ENCODE measurements around the gene MEIS2.

Gene MEIS2

DNA sequence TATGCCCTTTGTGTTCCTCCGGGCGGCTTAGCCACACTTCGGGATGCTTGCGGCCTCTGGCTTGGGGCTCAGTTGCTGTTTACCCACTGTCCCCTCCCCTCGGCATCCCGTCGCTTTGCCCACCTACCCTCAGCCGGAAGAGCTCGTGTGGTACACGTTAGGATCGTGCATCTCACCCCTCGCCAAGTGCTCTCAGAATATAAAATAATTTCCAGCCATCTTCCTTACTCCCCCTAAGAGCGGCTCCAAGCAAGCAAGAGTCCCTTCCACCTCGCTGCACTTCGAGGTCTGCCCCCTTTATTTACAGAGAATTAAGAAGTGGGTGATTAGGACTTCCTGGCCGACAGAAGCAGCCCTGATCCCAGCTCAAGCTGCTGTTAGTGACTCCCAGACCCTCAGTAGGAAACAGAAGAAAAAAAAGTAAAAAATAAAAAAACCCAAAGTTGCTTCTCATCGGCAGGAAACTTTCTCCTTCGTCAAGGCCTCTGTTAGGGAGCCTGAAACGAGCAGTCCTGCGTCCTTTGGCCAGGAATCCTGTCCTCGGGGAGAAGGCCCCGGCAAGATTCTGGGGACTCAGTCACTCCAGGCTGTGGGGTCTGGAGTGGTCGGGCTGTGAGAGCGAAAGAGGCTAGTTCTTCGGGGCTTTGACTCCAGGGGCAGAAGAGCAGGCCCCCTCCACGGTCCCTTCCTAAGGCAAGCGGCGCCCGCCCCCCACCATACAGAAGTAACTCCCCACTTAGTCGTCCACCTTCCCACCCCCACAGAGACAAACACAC lies 3.0 kb downstream of the MEIS2 start:
- DNase-seq, result no peak

DNA sequence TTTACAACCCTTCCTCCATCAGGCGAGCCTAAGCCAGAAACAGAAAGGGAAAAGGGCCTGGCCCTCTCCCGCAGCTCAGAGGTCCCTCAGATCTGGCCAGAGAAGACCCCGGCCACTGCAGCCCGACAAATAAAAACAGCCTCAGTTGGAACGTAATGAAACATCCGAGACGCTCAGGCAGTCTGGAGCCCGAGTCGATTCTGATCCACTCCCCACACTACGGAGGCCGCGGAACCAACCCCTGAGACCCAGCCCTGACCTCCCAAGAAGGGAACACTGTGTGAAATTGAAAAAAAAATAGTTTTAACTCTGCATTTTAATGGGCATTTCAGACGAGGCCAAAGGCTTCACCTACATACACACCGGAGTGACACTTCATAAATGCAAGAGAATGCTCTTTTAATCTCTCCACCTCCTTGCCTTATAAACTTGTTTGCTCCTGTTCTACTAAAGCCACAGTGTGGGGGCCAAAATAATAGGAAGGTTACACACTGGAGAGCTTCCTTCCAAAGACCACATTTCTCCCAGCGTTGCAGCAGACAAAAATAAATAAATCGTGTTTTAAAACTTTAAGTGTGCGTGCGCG lies 3.7 kb downstream of the MEIS2 start:
- no peak for DNase-seq

DNA sequence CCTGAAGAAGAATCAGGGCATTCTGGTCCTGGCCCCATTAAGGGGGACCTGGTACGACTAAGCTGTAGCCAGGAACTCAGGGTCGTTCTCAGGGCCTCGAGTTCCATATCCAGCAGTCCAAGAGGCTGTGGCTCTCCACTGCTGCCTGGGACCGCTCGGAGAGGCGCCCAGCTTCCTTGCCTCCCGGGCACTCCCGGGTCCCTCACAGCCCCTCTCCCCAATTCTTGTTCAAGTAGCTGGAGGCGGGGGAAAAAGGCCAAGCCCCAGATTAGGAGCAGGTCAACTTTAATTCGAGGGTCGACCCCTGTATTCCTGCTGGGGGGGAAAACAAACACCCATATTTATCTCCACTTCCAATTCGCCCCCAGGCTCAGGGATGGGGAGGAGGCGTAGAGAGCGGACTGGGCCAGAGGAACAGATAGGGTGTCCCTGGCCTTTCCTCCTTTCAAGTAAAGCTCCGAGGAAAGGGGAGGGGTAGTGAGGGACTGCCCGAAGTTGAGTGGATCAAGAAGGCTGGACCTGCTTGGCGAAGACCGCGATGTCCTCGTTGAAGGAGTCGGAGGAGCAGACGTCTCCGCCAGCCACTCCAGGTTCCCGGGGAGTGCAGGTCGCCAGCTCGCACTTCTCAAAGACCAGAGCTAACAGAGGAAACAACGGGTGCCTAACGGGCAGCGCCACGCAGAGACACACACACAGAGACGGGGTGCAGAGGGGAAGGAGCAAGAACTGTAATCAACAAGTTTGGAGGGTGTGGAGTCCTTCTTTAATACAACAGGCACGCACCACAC lies 4.4 kb downstream of the MEIS2 start:
- DNase-seq, result no peak

DNA sequence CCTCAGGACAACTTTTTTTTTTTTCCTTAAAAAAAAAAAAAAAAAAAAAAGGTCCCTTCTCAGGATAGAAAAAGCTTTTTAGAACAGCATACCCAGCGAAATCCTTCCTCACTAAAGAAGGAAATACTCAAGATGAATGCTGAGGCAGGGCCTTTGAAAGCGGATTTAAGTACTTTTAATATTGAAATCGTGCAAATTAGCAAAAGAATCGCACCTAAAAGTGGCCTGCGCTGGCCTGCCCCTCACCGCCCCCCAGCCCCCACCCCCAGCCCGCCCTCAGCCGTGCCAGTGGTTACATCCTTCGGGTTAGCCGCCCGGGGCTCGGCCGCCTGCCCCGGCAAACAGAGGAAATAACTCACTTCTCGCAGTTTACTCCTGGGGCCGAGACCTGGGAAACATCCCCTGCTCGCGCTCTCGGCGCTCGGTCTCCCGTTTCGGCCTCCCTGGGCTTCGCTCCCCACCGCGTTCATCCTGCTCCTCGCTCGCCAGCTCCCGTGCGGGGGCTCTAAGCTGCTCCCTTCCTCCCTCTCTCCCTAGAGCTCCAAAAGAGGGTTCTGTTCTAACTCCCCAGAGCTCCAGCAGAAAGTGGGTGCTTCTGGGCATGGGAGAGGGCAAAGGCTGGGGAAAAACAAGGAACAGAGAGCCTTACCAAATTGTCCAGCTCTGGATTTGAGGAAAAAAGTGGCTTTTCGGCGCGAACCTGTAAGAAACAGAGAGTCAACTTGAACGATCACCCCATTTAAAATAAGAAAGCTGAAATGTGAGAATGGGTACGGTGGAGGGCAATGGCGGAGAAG lies 5.2 kb downstream of the MEIS2 start:
- no peak for DNase-seq

DNA sequence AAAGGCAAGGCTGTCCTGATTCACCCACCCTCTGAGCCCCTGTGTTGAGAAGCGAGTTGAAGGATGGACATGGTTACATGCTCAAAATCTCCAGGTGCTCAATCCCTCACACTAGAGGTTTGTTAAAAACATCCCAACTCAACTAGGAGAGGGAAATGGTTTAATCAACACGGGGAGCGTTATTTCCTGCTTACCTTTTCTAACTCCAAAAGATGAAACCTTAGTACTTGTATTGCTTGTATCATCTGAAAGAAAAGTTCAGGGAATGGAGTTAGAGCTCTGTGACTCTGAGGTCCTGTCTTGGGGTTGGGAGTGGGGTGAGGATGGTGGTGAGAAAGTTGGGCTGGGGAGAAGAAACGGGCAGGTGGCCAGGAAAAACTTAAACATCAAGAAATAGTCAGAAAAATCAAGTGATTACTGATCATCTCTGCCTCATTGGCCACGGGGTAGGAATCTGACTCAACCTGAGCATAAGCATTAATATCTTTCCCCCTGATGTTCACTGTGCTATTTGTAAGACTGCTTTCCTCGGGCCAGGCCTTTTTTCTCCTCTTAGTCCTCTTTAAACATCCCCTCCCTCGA lies 5.9 kb downstream of the MEIS2 start:
- DNase-seq, result no peak

DNA sequence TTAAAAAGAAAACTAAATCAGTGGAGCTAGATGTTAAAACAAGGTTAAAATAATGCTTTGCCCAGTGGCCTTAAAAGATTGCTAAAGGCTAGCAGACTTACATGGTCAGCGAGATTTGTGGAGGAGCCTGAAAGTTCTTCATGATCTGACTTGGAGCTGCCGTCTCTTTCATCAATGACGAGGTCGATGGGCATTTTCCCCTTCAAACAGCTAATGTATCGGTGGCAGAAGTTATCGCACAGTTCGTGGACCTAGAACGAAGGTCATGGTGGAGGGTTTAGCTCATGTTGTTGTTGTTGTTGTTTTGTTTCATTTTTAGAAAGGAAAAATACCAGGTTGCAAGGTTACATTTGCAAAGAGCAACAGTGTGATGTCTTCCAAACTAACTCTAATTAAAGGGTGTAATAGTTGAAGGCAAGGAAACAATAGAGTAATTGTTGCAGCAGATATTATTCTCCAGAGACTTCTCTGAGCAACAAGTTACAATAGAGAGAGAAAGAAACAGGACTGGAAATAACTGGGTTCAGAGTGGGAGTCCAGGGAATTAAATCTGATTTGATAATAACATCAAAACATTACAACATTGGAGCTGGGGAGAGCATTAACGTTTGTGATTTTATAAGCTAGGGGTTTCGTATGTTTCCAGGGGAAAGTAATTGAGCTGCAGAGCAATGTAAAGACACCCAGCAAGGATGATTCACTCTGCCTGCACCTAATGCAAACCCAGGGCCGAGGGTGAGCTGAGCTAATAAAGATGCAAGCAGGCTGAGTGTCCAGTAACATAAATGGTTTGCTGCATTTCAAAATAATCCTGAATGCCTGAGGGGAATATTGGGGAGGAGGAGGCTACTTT lies 6.6 kb downstream of the MEIS2 start:
- DNase-seq, result no peak

DNA sequence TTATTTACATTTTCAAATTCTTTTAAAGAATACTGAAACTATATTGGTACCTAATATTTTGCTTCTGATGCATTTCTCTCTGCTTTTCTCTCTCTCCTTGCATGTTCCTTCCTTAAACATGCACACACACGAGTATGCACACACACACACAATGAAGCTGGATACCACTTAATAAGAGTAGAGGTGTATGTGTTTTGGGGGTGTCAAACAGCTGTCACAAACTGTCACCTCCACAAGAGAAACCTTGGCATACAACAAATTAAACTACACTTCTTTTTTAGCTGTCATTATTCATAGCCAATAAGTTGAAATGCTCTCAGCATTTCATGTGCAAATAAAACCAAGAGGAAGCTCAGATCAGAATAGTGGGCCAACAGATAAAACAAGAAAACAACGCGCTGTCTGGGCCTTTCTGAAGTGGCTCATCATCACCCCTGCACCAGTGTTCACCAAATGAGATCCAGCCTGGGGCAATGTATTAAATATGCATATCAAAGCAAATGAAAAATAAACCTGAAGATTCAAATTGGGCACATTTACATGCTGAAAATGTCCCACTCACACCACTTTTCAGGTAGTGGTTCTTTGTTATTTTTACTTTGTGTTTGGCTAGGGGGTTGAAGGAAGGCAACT lies 9.7 kb downstream of the MEIS2 start:
- no peak for DNase-seq

DNA sequence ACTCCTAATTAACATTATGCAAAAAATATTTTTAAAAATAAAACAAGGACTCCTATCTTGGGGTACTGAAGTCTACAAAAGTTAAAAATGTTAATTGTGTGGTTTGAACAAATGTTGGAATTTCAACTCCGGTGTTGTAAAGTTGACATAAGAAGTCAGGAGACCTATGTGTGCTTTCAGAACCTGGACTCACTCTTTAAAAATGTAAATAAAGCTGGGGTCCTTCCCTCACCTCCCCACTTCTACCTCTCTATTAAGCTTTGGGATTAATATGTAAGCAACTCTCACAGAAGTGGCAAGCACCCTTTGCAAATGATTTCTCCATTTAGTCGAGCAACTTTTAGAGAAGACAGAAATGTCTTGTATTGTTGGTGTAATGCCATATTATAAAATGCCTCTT lies 11.9 kb downstream of the MEIS2 start:
- no peak for DNase-seq

DNA sequence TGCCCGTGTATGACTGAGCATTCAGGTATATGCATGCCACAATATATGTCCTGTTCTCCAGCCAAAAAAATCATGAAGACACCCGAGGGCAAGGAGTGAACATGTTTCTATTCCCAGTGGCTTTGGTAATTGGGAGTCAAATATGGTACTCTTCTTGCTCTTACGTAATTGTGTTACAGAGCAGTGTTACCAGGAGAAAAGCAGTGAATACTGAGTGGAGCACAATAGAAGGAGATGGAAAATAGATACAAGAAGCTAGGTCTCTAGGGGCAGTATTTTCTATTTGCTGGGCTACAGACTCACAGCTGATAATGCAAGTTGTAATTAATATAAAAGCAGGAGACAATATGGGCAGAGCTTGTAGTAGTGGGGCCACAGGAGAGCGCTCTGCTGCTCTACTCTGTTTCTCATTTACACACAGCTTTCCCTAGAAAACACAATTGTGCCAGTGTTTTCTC lies 13.2 kb downstream of the MEIS2 start:
- no peak for DNase-seq

DNA sequence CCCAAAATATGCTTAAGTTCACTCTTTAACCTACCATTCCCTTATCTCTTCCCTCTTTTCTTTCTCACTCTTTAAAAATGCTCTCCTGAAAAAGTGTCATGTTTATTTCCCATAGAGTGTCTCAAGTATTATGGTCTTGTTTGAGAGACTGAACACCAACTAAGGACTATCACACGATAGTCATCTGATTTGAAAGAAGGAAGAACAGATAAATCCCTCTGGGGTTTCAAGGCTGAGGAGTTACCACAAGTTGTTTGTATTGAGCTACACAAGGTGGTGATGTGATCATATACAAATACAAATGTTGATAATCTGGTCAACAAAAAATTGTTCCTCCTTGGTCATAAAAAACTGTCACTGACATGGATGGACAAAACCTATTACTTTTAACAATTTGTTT lies 13.8 kb downstream of the MEIS2 start:
- no peak for DNase-seq

DNA sequence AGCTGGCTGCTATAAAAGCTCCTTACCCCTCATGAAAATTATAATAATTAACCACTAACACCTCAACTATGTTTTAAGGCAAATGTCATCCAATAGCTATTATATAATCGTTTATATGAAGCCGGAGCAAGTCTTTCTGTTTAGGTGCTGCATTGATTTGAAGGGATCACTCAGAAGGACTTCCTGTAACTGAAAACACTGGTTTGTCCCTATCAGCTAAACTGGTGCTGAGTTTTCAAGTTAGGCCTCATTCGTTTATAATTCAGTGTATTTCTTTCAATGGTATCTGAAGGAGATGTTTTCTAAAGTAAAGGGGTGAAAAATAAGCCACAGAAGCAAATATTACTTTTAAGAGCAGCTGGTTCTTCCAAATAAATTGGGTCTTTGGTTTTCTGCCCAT lies 14.2 kb downstream of the MEIS2 start:
- no peak for DNase-seq

DNA sequence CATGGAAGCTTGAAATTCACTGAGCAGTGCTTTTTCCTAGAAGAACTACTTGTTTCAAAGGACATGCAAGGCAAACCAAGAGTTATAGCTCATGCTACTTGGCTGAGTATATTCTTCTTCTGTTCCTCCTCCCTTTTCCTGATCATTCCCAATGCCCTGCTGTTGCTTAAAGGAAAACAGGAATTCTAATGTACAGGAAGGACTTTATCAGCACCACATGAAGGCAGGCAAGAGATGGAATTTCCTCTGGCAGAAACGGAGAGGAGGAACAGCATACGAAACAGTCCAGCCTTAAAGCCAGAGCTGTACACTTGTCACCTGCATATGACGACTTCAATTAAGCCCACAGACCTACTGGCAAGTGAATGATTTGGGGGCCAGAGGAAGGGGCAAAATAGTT lies 15.7 kb downstream of the MEIS2 start:
- DNase-seq, result no peak

DNA sequence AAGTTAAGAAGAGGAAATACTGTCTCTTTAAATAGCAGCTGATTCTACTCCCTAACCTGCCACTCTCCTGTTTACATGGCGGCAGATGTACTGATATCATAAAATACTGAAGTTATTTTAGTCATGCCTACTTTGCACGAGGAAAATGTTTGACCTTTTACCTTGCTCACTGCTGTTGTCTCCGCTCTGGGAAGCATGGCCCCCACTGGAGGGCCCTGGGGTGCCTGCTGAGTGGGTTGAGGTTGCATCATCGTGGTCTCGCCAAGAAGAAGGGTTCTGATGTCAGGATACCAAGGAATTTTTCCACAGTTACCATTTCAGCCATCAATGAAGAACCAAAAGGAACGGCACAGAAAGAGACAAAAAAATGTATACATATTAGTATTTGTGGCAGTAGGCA lies 16.7 kb downstream of the MEIS2 start:
- DNase-seq, result no peak

DNA sequence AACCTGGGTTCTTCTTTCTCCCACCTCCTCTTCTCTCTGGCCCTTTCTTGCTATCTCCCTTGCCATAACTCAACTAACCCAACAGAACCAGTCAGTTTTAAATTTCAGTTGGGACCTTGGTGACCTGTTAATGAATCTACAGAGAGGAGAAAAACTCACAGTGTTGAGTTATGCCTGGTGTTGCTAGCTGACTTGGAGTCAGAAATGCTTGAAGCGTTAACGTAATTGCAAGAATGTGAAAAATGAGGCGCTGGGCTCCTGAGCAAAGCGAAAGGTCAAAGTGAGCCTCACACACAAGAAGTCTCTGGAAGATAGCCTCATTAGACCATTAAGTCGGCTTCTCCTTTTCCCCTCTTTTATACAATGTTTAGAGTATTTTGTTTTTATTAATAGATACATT lies 18.4 kb downstream of the MEIS2 start:
- DNase-seq, result no peak

DNA sequence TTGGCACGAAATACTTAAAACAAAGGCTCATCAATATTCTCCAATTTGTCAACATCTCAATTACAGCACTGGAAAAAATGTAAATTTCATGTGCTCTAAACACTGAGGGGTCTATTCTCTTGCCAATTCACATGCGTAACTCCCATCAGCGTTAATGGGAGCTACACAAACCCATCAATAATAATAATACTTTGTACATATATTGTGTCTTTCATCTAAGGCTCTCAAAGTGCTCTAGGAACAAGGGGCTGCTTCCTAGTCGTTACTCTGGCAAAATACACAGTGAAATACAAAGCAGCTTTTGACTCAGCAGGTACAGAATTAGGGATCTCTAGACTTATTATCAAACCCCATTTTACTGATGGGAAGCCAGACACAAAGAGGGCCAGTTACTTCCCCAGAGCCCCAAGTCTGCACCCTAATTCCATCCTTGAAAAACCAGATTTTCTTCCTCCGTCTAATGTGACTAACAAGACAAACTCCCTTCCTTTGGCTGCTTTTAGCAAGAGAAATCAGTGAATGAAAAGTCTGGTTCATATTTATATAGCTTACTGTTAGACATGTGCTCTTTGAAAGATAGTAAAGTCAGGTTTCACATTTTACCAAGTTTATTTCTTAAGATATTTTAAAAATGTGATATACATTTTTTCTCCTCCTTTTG lies 20.0 kb downstream of the MEIS2 start:
- no peak for DNase-seq

DNA sequence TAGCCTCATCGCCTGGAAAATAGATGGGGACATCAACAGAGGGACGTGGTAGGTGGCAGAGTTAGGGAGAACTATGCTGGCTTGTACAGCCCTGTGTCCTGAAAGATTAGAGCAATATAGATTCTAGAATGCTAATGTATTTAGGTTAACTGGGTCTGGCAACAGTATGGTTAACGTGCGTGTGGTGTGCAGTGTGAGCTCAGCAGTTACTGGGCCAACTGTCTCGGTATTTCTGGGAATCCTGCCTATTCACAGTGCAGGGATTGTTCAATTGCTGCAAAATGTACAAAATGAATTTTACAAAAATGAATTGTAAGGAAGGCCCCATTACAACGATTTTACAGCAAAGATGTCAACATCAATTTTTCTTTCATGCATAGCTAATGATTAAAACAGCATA lies 20.6 kb downstream of the MEIS2 start:
- DNase-seq, result no peak

DNA sequence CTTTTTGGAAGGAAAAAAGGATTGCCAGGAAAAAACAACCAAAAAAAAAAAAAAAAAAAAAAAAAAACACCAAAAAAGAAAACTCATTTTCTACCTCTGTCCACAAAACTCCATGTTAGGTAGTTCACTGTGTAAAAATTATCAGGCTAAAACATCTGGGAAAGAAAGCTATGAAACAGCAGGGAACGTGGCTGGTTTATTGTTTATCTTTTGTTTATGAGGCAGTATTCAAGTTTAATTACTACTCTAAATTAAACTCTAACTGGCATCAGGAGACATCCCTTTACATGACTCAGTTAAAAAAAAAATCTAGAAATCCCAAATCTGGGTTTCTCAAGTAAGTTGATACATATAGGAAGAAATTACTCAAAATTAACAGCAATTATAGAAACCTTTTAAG lies 21.8 kb downstream of the MEIS2 start:
- no peak for DNase-seq

DNA sequence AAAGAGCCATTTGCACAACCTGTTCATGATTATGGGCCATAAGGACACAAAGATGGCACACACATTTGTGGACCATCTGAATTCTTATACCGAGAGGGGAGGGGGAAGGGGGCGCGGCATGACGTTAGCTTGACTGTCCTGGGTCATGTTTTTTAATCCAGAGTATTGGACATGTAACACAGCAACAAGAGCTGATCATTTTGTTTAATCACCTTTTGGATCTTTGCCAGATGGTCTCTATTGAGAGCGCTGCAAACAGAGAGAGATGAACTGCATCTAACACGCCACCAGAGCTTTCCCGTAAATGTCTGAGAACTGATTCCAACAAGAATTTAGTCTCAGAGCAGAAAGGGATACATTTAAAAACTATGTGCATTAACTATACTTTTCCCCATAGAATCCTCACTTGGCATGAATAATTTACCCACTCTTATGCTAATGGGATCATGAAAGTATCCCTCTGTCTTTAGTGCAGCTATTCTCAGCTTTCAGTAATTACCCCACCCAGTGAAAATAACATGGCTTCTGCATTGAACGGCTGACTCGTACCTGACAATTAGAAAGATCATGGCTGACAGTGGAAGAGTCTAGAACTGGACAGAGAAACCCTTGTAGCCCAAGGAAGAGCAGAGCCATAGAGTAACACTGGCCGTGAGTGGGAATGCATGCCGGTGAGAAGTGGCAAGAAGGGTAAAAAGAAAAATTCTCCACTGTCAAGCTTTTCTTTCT lies 22.6 kb downstream of the MEIS2 start:
- DNase-seq, result no peak

DNA sequence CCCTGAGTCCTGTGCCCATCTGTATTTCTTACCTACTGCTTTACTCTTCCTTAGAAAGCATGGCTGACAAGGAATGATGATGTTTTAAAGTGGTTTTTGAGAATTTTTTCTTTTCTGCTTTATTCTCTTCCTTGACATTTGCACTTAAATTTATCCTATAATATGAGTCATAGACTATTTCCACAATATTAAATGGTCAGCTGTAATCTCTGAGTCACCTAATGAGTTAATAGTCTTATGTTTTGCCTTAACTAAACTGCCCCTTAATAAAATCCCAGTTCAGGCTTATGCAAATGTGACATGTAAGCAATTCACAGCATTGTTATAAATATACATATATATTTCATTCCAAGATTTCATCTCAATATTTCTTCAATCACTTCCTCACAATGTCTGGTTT lies 23.8 kb downstream of the MEIS2 start:
- DNase-seq, result no peak

DNA sequence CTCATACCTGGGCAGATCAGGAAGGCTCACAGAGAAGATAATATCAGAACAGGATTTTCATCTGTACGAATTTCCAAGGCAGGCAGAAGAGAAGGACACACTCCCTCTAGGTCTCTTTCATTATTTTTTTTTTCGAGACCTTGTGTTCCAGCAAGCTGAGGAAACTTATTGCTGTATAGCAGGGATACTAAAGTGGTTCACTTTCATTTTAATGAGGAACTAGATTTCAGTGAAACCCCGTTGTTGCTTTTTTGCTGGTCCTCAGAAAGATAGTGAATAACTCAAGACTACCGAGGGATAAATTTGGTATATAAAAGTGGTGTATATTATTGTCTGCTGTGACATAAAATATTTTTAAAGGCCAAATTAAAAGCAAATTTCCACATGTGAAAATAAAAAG lies 24.6 kb downstream of the MEIS2 start:
- DNase-seq, result no peak
